Measurements from ENCODE around the gene MED12.

MED12 gene

DNA sequence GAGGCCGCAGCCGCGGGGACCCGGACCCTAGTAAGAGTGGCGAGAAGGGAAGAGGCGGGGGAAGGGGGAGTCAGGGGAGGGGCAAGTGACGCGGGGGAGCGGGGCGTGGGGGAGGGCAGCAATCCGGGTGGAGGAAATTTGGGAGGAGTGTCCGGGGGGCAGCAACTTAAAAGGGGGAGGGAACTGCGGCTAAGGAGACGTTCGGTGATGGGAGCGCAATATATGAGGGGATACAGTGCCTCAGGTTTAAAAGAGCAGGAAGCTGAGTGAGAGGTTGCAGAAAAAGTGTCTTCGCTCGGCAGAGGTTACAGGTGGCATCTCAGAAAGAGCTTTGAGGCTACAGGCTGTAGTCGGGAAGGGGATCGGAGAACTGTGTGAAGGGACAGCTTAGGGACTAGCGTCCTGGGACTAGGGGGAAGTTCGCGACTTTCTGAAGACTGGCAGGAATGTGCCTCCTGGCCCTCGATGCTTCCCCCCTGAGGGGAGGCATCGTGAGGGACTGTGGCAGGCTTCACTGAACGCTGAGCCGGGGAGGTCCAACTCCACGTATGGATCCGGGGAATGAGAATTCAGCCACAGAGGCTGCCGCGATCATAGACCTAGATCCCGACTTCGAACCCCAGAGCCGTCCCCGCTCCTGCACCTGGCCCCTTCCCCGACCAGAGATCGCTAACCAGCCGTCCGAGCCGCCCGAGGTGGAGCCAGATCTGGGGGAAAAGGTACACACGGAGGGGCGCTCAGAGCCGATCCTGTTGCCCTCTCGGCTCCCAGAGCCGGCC, 22.2 kb upstream of the MED12 start (continued):
- TF ChIP-seq ZNF623 (tag by site-specific recombination; IDR thresholded peaks at IDR 0.05) (0 out of 2 replicates have a peak, but pooled peaks have one; percentile 5), AEBP2 (tag by site-specific recombination; IDR thresholded peaks at IDR 0.05; ENCODE audit: borderline replicate concordance) (no peak), MEIS1 (CRISPR knock-in tag; IDR thresholded peaks at IDR 0.05; ENCODE audit: borderline replicate concordance) (no peak), ZFP37 (tag by site-specific recombination; IDR thresholded peaks at IDR 0.05) (no peak), ZNF324 (tag by site-specific recombination; IDR thresholded peaks at IDR 0.05) (no peak), SP2 (tag by site-specific recombination; IDR thresholded peaks at IDR 0.05) (peak; percentile 68), ZNF518A (tag by site-specific recombination; conservative IDR thresholded peaks at IDR 0.05; ENCODE audit: low read depth) (no peak), ZNF394 (tag by site-specific recombination; IDR thresholded peaks at IDR 0.05; ENCODE audit: borderline replicate concordance) (no peak), ZNF629 (tag by site-specific recombination; IDR thresholded peaks at IDR 0.05) (no peak), ZNF37A (tag by site-specific recombination; IDR thresholded peaks at IDR 0.05) (no peak), ZNF2 (tag by site-specific recombination; IDR thresholded peaks at IDR 0.05) (no peak), ZNF354C (tag by site-specific recombination; IDR thresholded peaks at IDR 0.05; ENCODE audit: borderline replicate concordance, low read depth) (no peak), ZNF19 (tag by site-specific recombination; IDR thresholded peaks at IDR 0.05; ENCODE audit: low read depth) (no peak), ZNF548 (tag by site-specific recombination; IDR thresholded peaks at IDR 0.05) (no peak), ZNF341 (tag by site-specific recombination; IDR thresholded peaks at IDR 0.05; ENCODE audit: low read depth) (0 out of 2 replicates have a peak, but pooled peaks have one; percentile 10), ZNF175 (tag by site-specific recombination; IDR thresholded peaks at IDR 0.05) (no peak), OVOL3 (tag by site-specific recombination; IDR thresholded peaks at IDR 0.05) (no peak), ZNF580 (tag by site-specific recombination; IDR thresholded peaks at IDR 0.05) (no peak), ZNF174 (tag by site-specific recombination; IDR thresholded peaks at IDR 0.05) (no peak), ZNF132 (tag by site-specific recombination; IDR thresholded peaks at IDR 0.05; ENCODE audit: borderline replicate concordance) (no peak)
- TF ChIP-seq, protein P1, sequence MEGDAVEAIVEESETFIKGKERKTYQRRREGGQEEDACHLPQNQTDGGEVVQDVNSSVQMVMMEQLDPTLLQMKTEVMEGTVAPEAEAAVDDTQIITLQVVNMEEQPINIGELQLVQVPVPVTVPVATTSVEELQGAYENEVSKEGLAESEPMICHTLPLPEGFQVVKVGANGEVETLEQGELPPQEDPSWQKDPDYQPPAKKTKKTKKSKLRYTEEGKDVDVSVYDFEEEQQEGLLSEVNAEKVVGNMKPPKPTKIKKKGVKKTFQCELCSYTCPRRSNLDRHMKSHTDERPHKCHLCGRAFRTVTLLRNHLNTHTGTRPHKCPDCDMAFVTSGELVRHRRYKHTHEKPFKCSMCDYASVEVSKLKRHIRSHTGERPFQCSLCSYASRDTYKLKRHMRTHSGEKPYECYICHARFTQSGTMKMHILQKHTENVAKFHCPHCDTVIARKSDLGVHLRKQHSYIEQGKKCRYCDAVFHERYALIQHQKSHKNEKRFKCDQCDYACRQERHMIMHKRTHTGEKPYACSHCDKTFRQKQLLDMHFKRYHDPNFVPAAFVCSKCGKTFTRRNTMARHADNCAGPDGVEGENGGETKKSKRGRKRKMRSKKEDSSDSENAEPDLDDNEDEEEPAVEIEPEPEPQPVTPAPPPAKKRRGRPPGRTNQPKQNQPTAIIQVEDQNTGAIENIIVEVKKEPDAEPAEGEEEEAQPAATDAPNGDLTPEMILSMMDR (tag by site-specific recombination; IDR thresholded peaks at IDR 0.05): no peak; the same call in 1 of the 2 replicates
- TF ChIP-seq, protein P2, sequence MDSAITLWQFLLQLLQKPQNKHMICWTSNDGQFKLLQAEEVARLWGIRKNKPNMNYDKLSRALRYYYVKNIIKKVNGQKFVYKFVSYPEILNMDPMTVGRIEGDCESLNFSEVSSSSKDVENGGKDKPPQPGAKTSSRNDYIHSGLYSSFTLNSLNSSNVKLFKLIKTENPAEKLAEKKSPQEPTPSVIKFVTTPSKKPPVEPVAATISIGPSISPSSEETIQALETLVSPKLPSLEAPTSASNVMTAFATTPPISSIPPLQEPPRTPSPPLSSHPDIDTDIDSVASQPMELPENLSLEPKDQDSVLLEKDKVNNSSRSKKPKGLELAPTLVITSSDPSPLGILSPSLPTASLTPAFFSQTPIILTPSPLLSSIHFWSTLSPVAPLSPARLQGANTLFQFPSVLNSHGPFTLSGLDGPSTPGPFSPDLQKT (IDR thresholded peaks at IDR 0.05; ENCODE audit: borderline replicate concordance, low read depth, low read length): no peak
- TF ChIP-seq, protein P3, sequence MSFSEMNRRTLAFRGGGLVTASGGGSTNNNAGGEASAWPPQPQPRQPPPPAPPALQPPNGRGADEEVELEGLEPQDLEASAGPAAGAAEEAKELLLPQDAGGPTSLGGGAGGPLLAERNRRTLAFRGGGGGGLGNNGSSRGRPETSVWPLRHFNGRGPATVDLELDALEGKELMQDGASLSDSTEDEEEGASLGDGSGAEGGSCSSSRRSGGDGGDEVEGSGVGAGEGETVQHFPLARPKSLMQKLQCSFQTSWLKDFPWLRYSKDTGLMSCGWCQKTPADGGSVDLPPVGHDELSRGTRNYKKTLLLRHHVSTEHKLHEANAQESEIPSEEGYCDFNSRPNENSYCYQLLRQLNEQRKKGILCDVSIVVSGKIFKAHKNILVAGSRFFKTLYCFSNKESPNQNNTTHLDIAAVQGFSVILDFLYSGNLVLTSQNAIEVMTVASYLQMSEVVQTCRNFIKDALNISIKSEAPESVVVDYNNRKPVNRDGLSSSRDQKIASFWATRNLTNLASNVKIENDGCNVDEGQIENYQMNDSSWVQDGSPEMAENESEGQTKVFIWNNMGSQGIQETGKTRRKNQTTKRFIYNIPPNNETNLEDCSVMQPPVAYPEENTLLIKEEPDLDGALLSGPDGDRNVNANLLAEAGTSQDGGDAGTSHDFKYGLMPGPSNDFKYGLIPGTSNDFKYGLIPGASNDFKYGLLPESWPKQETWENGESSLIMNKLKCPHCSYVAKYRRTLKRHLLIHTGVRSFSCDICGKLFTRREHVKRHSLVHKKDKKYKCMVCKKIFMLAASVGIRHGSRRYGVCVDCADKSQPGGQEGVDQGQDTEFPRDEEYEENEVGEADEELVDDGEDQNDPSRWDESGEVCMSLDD (tag by site-specific recombination; IDR thresholded peaks at IDR 0.05): no peak; the same call in 1 of the 2 replicates
- TF ChIP-seq, protein P4, sequence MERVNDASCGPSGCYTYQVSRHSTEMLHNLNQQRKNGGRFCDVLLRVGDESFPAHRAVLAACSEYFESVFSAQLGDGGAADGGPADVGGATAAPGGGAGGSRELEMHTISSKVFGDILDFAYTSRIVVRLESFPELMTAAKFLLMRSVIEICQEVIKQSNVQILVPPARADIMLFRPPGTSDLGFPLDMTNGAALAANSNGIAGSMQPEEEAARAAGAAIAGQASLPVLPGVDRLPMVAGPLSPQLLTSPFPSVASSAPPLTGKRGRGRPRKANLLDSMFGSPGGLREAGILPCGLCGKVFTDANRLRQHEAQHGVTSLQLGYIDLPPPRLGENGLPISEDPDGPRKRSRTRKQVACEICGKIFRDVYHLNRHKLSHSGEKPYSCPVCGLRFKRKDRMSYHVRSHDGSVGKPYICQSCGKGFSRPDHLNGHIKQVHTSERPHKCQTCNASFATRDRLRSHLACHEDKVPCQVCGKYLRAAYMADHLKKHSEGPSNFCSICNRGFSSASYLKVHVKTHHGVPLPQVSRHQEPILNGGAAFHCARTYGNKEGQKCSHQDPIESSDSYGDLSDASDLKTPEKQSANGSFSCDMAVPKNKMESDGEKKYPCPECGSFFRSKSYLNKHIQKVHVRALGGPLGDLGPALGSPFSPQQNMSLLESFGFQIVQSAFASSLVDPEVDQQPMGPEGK (tag by site-specific recombination; IDR thresholded peaks at IDR 0.05): peak; percentile 71
